Stomach (tissue), 4 donors: ENCODE results near the gene PITPNC1.

Experiments
- CTCF ChIP-seq, 7 experiments: fragments of 450-650 bp in 4 of 7; fragments of 200-600 bp in 3 of 7; sonication (generic) in 3 of 7; IDR thresholded peaks; one replicate each; pipeline ENCODE4 v1.5.1; 2016 to 2019; ENCODE audit warnings: antibody characterized with exemption in 7 of 7, control low read depth in 2 of 7, mild to moderate bottlenecking in 1 of 7
- EP300 ChIP-seq: sonication (generic); formaldehyde crosslinking; IDR thresholded peaks from one replicate; pipeline ENCODE4 v1.6.1; 2017; ENCODE audit warnings: antibody characterized with exemption
- POLR2A ChIP-seq, 4 donors: fragments of 450-650 bp; IDR thresholded peaks; one replicate each; pipeline ENCODE4 v1.6.1; 2016; ENCODE audit warnings: antibody characterized with exemption in 4 of 4, control low read depth in 2 of 4, mild to moderate bottlenecking in 1 of 4, moderate library complexity in 1 of 4

- no peak for TF ChIP-seq EP300
- TF ChIP-seq CTCF (IDR thresholded peaks at IDR 0.05), result no peak
- no peak for TF ChIP-seq POLR2A (IDR thresholded peaks at IDR 0.05)
These were observed 233.0 kb downstream of the PITPNC1 start for GRCh38 chr17:67610061-67610460.
